Osteoblast (primary cell): ENCODE measurements around the gene CSTA. TPM values are rescaled to one million over a fixed set of nuclear protein-coding genes. Genes with fewer than 3 reads are reported as not detected.
A peak's percentile ranks its signal among the peaks of the same experiment; 100 is the strongest.

ENCODE experiments used
- DNase-seq: peaks from one replicate; pipeline ENCODE4 v3.0.0; 2011; ENCODE audit warnings: low spot score, mixed read lengths; ENCODE audit not compliant: insufficient read length; ENCODE audit errors: missing footprints
- H2AFZ ChIP-seq: 2 replicates; pipeline ENCODE4 v1.6.0; 2011; ENCODE audit warnings: mild to moderate bottlenecking, low read length
- H3K27ac ChIP-seq: 2 replicates; pipeline ENCODE4 v1.5.1; 2011; ENCODE audit warnings: mild to moderate bottlenecking, low read depth, low read length, moderate library complexity
- H3K27me3 ChIP-seq: 2 replicates; pipeline ENCODE4 v1.6.0; 2012; ENCODE audit warnings: mild to moderate bottlenecking, control low read depth, inconsistent platforms, low read length, moderate library complexity; ENCODE audit not compliant: insufficient read depth
- H3K36me3 ChIP-seq: 2 replicates; pipeline ENCODE4 v1.5.1; 2011; ENCODE audit warnings: mild to moderate bottlenecking, low read length, control low read depth, moderate library complexity; ENCODE audit not compliant: insufficient read depth
- H3K4me1 ChIP-seq: 2 replicates; pipeline ENCODE4 v1.5.1; 2011; ENCODE audit warnings: mild to moderate bottlenecking, low read length, control low read depth, moderate library complexity; ENCODE audit not compliant: insufficient read depth
- H3K4me2 ChIP-seq: 2 replicates; pipeline ENCODE4 v1.6.0; 2011; ENCODE audit warnings: mild to moderate bottlenecking, low read length; ENCODE audit not compliant: insufficient read depth
- H3K4me3 ChIP-seq: fragments of 200-600 bp; sonication (generic); 3 replicates; pipeline ENCODE4 v1.5.1; 2012; ENCODE audit warnings: mild to moderate bottlenecking, low read length, inconsistent platforms; ENCODE audit not compliant: insufficient read depth
- H3K79me2 ChIP-seq: 2 replicates; pipeline ENCODE4 v1.6.0; 2012; ENCODE audit warnings: mild to moderate bottlenecking, low read length, control low read depth, inconsistent platforms; ENCODE audit not compliant: insufficient read depth
- H3K9me3 ChIP-seq: 2 replicates; pipeline ENCODE4 v1.5.1; 2011; ENCODE audit warnings: low read depth, low read length, control low read depth
- H4K20me1 ChIP-seq: 2 replicates; pipeline ENCODE4 v1.6.0; 2012; ENCODE audit warnings: mild to moderate bottlenecking, low read length, control low read depth; ENCODE audit not compliant: insufficient read depth
- CTCF ChIP-seq: IDR thresholded peaks from 2 replicates; pipeline ENCODE4 v1.5.1; 2011; ENCODE audit warnings: mild to moderate bottlenecking, low read depth, low read length, moderate library complexity; ENCODE audit errors: extremely low read depth
- total RNA-seq: library from RNA; depleted of rRNA; stranded (reverse); fragments of >200 nt; gene quantifications from 2 replicates; pipeline ENCODE4 v1.2.3, GENCODE V29; 2012

Gene CSTA
- total RNA-seq, 1 donor = 18.1 TPM

- H3K4me3 ChIP-seq = no peak overlapping the region
- H3K4me2 ChIP-seq = no peak overlapping the region
- no peak overlapping the region for H3K27ac ChIP-seq
- H3K79me2 ChIP-seq = no peaks in the 10 kb centered on the region
- H3K9me3 ChIP-seq = no peaks in the 10 kb centered on the region
- no peaks in the 10 kb centered on the region for H3K27me3 ChIP-seq
- no peaks in the 10 kb centered on the region for H4K20me1 ChIP-seq
- H3K36me3 ChIP-seq = no peaks in the 10 kb centered on the region
- DNase-seq = no peak
- no peak overlapping the region for H2AFZ ChIP-seq
- TF ChIP-seq CTCF = no peak
- H3K4me1 ChIP-seq = peaks cover 4% of the 10 kb centered on the region
Measured at GRCh38 chr3:122313281-122313680, 11.8 kb upstream of the CSTA start.

GRCh38 chr3:122314228-122314876, 10.7 kb upstream of the CSTA start:
- Histone ChIP-seq H2AFZ (peak overlapping the region; percentile 82), H3K27ac (peak overlapping the region; percentile 9), H3K4me1 (peaks cover 4% of the 10 kb centered on the region), H3K9me3 (no peaks in the 10 kb centered on the region), H3K4me2 (no peak overlapping the region), H3K4me3 (no peak overlapping the region), H3K79me2 (no peaks in the 10 kb centered on the region), H3K36me3 (no peaks in the 10 kb centered on the region), H3K27me3 (no peaks in the 10 kb centered on the region), H4K20me1 (no peaks in the 10 kb centered on the region)
- peak; percentile 45 for DNase-seq
- no peak for TF ChIP-seq CTCF

GRCh38 chr3:122315619-122316018, 9.4 kb upstream of the CSTA start:
- no peaks in the 10 kb centered on the region for H3K27me3 ChIP-seq
- H3K36me3 ChIP-seq = no peaks in the 10 kb centered on the region
- H3K9me3 ChIP-seq = no peaks in the 10 kb centered on the region
- H3K27ac ChIP-seq = no peak overlapping the region
- H3K4me3 ChIP-seq = no peak overlapping the region
- DNase-seq = no peak
- no peak for TF ChIP-seq CTCF
- H2AFZ ChIP-seq = no peak overlapping the region
- H3K79me2 ChIP-seq = no peaks in the 10 kb centered on the region
- H4K20me1 ChIP-seq = no peaks in the 10 kb centered on the region
- H3K4me2 ChIP-seq = no peak overlapping the region
- peaks cover 4% of the 10 kb centered on the region for H3K4me1 ChIP-seq

- Histone ChIP-seq H3K4me3 (no peak overlapping the region), H2AFZ (no peak overlapping the region), H3K27me3 (no peaks in the 10 kb centered on the region), H3K4me2 (no peak overlapping the region), H3K4me1 (peaks cover 4% of the 10 kb centered on the region), H3K27ac (no peak overlapping the region), H3K9me3 (no peaks in the 10 kb centered on the region), H3K36me3 (no peaks in the 10 kb centered on the region), H3K79me2 (no peaks in the 10 kb centered on the region), H4K20me1 (no peaks in the 10 kb centered on the region)
- DNase-seq = no peak
- no peak for TF ChIP-seq CTCF
Measured at GRCh38 chr3:122316368-122316767, 8.7 kb upstream of the CSTA start.
